ENCODE results near the gene CHCHD10.

DNA sequence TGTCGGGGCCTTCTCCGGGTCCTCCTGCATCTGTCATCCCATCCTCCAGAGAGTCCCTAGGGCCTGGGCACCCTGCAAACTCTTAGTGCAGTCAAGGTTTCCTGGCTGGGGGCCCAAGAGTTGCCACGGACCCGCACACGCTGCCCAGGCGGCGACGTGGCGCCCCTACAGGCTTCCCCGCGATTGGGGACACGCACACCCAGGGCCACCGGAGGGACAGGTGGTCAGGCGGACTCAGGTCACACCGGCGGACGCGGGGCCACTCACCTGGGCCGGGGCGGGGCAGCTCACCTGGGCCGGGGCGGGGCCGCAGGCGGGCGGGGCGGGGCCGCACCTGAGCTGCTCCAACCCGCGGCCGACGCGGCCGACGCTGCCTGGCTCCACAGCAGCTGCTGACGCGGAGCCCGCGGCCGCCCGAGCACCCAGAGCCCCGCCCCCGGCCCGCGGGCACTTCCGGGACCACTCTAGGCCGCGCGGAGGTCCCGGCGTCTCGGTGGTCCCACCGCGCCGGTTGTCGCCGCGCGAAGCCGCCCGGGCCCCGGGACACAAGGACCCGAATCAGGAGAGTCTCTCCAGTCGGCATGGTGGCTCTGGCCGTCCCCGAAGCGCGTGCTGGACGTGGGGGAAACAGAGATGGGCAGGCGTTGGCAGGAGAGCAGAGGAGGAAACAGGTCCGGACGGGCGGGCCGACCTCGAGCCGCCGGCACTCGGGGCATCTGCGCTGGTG, 16.9 kb downstream of the CHCHD10 start, which contains the start of gene ZNF70:
- TF ChIP-seq GABPA (IDR thresholded peaks at IDR 0.05 in 1 of 2, conservative IDR thresholded peaks at IDR 0.05 in 1 of 2): peak in 1 of 2 donors; percentile 60
- TF ChIP-seq, protein P1, sequence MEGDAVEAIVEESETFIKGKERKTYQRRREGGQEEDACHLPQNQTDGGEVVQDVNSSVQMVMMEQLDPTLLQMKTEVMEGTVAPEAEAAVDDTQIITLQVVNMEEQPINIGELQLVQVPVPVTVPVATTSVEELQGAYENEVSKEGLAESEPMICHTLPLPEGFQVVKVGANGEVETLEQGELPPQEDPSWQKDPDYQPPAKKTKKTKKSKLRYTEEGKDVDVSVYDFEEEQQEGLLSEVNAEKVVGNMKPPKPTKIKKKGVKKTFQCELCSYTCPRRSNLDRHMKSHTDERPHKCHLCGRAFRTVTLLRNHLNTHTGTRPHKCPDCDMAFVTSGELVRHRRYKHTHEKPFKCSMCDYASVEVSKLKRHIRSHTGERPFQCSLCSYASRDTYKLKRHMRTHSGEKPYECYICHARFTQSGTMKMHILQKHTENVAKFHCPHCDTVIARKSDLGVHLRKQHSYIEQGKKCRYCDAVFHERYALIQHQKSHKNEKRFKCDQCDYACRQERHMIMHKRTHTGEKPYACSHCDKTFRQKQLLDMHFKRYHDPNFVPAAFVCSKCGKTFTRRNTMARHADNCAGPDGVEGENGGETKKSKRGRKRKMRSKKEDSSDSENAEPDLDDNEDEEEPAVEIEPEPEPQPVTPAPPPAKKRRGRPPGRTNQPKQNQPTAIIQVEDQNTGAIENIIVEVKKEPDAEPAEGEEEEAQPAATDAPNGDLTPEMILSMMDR (IDR thresholded peaks at IDR 0.05; ENCODE audit: low read depth, low read length, missing input control): no peak
- TF ChIP-seq YY1 (IDR thresholded peaks at IDR 0.05): peak; percentile 12
